CD4-positive, alpha-beta T cell treated with Interleukin-4 for 4 hours (primary cell): ENCODE data around the gene SVIL.
"Not testable (repeated sequence)": the region's sequence is repeated elsewhere in the genome, so short reads cannot be mapped to it uniquely, and the experiment has no call there.

Experiments
- DNase-seq: peaks from one replicate; pipeline ENCODE4 v3.0.0-alpha.2; 2020

SVIL gene

DNA sequence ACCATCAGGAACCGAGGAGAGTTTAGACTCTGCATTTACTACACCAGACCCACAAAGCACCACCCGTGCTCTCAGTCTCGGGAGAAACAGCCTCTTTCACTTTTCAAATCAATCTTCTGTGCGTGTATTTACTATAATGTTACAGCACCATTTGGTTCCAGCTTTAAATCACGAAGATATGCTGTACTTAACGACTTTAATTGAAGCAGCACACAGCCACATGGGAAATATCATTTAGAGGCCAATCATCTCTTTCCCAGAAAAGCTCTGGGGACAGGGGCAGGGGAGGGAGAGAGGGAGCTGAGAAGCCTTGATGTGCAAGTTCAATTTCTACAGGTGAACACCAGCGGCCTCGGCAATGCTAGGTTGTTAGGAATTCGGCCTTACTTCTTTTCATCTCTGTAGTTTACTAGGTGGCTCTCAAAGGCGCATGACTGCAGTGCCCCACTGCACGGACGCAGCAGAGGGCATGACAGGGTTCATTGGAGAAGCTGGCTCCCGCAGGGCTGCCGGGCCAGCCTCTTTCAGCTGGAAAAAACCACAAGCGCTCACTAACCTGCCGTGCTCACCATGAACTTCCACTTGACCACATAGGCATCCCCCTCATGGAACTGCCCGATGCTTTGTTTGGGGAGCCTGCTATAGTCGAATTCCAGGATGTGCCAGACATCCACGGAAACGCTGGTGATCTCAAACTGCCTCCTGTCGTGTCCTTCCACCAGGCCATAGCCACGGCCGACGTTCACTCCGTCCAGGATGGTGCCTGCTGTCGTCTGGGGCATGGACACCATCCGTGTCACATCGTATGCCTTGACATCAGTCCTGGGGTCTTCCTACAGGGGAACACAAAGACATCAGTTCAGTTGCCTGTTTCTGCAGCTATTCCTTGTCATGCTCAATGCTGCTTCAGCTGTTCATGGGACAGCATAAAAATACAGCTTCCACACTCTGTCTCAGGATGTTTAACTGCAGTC, 154.5 kb downstream of the SVIL start:
- DNase-seq: no peak

DNA sequence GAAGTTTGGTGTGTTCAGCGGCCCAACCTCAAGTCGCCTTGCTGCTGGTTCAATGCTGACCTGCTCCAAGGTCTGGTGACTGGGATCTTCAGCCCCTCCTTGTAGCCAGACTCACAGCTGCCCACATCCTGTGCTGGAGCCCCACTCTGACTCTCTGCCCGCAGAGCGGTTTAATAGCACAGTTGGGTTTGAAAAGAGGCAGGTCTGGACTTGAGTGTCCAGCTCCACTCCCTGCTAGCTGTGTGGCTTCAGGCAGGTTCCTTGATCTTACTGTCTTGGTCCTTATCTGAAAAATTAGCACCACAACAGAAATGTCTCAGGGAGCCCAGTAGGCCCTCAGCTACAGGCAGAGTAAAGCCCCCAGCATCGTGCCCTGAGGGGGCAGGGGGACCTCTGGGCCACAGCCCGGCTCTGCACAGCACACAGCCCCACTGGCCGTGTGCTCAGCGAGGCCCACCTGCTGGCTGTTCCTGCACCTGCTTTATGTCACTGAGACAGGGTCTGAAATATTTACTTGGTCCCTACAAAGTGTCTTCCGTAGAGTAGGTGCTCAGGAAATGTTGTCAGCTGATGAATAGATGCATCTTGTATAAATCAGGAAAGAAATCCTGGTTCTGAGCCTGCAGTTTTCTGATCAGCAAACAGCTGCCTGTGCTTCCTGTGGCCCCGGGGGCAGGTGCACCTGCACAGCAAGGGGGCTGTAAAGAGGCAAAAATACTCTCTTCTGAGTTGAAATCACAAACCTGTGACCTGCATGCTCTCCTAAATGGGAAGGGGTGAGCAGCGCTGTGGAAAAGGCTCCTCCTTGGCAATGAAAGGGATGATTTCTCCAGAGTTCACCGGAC, 155.5 kb downstream of the SVIL start:
- no peak for DNase-seq

DNA sequence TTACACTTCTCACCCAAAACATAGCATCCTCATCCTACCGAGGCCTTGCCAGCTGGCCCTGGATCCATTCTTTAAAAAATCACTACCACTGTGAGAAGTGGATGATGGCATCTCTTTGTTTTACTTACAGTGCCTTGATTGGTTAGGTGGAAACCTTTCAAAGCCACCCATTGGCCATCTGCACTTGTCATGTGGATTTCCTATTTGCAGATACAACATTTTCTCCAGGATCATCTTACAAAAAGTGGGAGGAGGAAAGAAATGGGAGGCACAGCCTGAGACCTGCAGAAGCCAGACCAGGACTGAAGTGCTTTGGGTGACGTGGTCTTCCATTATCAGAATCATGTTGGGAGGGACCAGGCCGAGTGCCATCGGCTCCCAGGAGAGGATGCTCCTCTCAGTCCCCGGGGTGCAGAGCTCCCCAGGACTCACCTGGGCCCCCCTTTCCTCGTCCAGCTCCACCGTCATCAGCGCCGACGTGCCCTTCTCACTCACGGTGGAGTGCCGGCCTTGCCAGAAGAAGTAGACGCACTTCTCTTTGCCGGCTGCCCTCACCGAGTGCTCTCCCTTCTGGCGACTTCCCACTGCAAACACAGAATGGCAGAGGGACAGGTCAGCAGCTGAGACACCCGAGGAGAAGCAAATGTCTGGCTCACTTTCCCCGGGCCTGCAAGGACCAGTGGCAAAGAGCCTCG, 161.2 kb downstream of the SVIL start:
- DNase-seq: no peak

DNA sequence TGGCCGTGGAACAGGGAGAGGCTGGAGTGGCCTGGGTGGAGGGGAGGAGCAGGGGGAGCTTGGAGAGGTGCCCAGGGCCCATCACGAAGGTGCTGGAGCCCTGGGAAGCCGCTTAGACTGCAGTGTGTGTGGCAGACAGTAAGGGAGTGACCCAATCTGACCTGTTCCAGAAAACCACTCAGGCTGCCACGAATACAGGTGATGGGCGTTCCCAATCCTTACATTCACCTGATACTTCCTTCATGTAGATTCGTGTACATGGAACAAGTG, 161.7 kb downstream of the SVIL start:
- DNase-seq: no peak

DNA sequence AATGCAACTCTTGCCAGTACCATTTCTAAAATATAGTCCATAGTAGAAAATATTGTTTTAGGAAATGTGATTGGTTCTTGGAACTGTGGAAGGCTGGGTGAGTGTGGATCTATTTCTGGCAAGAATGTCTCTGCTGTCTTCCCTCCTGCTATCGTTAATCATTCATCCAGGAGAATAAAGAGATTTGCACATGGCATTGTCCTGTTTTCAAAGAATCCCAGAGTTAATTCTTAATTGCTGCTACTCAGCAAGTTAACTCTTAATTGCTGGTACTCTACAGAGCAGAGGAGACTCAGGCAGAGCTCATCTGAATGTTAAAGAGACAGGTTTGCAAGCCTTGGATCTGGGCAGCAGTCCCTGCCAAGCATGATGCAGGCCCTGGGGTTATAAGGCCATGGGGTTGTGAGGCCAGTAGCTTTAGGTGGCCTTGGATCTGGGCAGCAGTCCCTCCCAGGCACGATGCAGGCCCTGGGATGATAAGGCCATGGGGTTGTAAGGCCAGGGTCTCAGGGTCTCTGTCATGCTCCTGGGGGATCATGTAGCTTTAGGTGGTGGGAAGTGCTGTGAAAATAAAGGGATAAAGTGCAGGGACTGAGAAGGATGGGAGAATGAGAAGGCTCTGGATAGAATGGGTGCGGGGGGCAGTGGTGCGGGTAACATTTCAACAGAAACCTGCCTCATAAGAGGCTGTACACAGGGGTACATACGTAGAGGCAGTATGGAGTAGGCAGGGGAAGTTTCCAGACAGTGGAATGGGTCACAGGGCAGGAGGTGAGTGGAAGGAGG, 162.3 kb downstream of the SVIL start:
- no peak for DNase-seq

DNA sequence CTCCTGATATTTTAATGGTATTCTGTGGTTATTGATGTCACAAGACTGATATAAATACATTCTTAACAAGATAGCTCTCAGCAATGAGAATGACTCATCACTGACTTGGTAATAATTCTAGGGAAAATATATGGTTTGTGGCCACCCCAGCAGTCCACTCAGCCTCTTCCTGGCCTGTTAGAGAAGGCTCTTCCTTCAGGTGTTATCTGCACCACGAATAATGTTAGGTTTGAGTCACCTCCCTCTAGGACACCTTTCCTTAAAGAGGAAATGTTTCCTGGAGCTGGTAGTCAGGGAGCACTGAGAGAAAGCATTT, 163.3 kb downstream of the SVIL start:
- no peak for DNase-seq

DNA sequence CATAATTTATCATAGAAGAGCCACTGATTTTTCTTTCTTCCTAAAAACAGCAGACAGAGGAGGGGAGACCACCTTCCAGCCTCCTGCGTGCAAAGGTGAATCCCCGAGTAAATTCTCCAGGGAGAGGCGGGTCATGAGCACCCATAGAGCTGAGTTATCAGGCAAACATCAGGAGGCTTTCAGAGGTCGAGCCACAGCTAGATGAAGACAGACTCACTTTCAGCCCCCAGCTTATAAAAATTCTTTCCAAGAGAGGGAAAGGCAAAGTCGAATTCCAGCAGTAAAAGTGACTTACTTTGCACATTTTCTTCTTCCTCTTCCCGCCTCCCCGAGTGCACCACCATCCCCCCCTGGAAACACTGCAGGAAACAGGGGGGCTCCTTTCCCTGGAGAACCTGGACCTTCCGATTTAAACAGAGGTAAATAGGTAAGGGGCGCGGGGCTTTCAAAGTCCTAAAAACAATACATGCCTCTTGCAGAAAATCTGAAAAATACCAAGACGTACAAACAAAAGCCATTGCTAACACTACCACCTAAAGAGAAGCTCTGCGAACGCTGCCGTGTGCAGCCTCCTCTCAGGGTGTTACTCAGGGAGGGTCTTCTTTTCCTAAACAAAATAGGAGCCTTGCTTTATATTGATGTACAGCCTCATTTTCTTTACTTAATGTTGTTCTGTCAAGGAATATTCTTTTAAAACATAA, 163.8 kb downstream of the SVIL start:
- DNase-seq: no peak

DNA sequence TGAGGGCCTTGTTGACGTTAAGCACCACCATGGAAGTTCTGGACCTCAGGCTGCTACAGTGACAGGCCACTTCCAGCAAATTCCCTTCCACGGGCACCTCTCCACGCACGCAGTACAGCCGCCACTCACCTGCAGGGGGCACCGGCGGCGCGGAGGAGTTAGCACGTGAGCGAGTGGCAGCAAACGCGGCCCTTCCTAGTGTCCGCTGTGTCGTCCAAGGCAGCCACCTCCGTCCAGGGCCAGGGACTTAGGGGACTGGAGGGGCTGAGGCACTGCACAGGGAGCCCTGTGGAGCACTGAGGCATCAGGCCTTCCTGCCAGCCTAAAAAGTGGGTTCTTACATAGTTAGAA, 164.4 kb downstream of the SVIL start:
- no peak for DNase-seq

DNA sequence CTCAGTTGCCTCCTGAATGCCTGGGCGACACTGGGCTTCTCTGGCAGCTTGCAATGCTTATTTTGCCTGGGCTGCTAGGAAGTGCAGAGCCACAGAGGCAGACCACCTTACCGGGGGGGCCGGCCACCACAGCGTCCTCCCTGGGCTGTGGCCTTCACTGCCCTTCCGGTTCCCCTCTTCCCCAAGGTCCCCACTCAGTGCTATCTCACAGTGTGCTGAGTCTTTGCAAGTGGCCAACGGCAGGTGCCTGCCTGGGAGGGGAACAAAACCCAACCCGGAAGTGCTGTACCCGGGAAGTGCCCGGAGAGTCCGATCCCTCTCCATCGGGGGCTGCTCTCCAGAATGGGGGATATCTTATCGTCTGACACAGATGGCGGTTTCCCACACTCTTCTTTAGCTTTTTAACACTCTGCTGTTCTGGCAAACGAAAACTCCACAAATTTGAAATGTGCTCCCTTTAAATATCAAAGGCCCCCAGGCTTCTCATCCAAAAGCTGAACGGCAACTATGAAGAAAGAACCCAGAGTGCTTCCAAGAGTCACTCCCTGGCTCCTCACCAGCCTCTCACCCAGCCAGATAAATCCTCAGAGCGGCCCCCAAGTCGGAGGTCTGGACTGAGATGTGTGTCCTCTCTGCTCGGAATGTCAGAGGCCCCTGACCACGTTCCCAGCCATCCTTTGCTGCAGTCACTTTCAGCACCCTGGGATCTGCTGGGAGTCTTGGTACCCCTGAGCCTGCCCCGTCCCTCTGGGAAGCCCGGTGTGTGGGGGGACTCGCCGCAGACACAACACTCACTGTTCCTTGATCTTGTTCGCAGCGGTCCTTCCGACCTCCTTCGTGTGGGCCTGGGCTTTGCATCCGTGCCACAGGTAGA, 165.1 kb downstream of the SVIL start:
- DNase-seq: no peak

DNA sequence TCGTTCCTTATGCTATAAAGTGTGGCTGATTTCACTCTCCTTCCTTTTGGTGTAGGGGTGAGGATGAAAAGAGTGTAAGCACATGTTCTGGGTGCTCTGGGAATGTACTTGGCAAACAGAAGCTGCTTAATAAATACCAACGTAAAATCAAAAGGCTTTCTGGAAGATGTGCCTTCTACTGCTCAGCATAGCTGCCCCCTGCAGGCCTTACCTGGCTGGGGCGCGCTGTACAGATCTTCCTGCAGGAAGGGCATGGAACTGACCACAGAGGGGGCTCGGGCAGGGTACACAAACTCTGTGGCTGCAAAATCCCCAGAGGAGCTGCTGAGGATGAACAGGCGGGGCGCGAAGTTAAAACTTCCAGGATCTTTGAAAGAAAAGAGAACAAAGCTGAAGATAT, 169.4 kb downstream of the SVIL start:
- no peak for DNase-seq

DNA sequence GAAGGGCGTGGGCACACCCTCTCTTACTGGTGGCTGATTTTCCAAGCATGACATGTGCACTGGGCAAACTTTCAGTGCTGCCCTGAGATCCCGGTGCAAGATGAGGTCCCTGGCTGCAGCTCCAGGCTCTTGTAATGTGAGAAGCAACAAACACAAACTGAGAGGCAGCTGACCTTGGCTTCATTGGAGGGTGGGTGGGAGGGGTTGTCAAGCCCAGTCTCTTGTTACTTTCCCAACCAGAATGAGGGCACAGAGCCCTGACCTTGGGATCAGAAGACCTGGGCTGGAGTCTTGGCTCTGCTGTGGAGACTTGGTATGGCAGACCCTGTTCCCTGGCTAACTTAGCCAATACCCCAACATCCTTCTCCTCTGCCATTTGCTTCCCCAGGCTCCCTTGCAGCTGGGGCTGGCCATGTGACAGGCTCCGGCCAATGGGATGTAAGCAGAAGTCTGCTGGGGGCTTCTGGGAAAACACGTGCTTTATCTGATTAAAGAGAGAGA, 170.1 kb downstream of the SVIL start:
- DNase-seq: not testable (repeated sequence)

DNA sequence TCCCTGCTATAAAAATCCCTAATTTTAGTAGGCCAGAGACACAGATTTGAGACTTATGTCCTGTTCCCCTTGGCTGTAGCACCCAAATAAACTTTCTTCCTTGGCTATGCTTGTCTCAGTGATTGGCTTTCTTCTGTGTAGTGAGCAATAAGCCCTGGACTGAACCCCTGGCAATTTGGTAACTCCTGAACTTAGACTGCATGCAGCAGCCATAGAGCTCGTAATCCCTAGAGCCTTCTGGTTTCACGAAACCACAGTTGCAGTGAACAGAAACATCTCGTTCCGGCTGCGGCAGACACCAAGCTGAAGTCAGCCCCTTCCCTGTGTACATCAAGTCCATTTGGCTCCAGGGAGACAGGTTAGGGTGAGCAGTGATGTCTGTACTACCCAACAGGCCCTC, 173.7 kb downstream of the SVIL start:
- no peak for DNase-seq

DNA sequence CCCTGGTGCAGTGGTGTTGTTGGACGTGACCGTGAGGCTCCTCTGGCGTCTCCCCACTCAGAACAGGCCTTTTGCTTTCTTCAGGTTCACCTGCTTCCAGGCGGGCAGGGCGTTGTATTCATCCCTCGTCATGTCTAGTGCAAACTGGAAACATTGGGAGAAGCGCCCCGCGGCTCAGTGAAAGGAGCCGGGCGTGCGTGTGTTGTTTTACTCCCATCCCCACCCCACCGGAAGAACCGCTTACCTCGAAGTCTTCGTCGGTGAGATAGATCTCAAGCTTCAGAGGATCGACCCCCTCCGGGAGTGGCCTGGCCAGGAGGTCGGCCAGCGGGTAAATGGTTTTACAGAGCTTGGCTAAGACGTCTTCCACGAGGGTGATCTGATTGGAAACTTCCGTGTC, 176.6 kb downstream of the SVIL start:
- DNase-seq: not testable (repeated sequence)

DNA sequence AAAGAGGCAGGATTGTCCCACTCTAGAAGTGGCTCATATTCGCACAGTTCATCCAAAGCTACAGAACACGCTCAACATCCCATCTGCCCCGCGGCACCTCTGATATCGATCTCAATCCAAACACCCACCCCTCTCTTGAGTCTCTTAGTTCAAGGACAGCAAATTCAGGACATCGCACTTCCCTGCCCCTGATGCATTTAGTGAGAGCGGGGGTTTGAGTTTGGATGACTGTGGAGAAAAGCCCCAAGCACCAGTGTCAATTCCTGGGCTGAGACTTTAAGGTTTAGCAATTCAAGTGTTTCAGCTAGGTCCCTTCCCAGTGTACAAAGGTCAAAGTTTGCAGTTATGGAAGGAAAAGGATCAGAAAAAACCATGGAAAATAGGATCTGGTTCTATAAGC, 179.7 kb downstream of the SVIL start:
- no peak for DNase-seq

DNA sequence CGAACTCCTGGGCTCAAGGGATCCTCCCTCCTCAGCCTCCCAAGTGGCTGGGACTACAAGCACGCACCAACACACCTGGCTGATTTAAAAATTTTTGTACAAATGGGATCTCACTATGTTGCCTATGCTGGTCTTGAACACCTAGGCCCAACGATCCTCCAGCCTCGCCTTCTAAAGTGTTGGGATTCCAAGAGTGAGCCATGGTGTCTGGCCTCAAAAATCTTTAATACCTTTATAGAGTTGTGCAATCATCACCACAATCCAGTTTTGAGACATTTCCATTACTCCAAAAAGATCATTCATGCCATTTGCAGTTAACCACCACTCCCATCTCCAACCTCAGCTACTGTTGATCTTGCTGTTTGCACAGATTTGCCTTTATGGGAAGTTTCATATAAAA, 180.5 kb downstream of the SVIL start:
- DNase-seq: no peak

DNA sequence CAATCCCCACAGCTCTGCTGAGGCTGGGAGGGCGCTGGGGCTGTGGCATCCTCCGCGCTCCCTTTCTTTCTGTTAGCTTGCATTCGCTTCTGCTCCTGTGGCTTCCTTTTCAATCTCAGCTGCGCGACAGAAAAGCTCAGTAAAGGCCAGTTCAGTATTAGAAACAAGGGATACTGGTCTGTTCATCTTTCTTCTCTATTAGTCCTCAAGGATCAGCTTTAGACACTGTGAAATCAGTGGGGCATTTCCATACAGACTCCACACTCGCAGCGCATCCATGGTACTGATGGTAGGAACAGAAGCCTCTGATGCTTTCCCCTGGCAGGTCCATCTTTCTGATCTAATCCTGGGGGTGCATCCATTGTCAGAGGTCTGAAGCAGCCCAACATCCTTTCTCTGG, 182.2 kb downstream of the SVIL start:
- no peak for DNase-seq

DNA sequence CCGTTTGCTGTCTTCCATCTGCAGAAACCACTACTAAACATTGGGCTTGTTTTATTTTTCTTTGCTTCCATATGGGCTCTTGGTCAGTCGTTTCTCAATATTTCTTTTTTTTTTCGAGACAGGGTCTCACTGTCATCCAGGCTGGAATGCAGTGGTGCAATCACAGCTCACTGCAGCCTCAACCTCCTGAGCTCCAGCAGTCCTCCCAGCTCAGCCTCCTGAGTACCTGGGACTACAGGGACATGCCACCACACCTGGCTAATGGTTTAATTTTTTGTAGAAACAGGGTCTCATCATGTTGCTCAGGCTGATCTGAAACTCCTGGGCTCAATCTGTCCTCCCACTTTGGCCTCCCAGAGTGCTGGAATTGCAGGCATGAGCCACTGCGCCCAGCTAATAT, 182.8 kb downstream of the SVIL start:
- no peak for DNase-seq

DNA sequence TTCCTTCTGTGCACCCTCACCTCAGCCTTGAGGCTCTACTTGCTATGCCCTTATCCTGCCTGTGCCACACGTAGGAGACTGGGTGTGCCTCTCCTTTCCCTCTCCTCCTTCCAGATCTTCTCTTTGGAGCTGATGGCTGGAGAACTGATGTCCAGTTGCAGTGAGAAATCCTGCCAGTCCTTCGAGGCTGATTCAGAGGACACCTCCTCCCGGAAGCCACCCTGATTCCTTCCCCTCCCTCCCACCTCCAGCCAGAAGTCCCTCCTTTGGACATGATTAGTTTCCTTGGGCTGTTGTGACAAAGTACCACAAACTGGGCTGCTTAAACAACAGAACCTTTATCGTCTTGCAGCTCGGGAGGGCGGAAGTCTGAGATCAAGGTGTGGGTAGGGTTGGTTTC, 184.4 kb downstream of the SVIL start:
- no peak for DNase-seq

DNA sequence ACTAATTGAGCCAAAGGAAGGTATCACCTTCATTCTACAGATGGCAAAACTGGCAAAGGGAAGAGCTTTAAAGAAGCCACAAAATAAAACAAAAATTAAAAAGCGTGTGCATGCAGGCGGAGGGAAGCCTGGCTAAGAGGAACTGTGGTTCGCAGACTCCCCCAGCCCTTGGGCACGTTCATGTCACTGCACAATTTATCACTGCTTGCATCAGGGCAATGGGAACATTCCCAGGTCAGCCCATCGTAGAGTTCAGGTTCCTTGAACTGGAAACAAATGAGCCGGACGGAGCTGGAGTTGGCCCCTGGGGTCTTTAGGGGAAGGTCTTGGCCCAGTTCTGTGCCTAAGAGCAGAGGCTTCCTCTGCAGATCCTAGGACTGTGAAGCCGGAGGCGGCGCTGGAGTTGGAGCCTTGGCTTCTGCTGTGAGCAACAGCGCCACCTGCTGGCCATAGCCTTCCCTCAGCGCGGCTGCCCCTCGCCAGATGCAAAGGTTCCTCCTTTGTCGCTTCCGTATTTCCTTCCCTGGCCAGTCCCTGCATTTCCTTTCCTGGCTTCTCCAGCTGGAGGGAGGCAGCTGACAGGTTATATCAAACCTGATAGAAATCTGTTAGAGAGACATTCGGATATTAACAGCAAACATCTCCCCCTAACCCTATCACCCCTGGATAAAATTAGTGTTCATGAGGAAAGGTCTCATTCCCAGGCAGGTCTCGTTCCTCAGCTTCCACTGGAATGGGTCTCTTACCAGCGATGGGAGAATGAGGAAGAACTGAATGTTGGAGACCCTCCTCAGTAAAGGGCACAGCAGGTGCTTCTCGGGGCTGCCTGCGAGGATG, 185.8 kb downstream of the SVIL start:
- DNase-seq: peak; percentile 52

DNA sequence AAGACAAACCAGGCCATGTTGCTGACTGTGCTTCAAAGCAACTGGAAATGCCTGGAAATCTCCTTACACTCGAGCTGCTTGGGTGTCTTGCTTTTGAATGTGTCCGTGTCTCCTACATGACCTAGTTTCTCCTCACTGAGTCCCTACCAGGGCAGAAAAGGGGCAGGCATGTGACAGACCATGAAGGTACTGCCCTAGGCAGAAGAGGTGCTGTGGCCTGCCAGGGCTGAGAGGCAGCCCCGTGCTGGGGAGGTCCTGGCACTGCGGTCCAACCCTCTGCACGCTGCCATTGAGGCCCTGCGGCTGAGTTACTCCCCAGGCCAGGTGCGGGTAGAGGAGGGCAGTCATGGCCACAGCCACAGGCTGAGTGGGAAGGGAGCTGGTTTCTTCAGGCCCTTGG, 186.6 kb downstream of the SVIL start:
- DNase-seq: no peak
